GM18951 (cell line): Measurements from ENCODE around the gene FAM3A.

Experiments used
- POLR2A ChIP-seq: IDR thresholded peaks from 4 replicates; pipeline ENCODE4 v1.6.1; 2011; ENCODE audit warnings: mild to moderate bottlenecking; ENCODE audit not compliant: insufficient read length, insufficient read depth; ENCODE audit errors: extremely low read depth
- in situ Hi-C: fragments of 300-500 bp; cut with MboI; formaldehyde crosslinking; loops from one replicate; pipeline ENCODE4 v1.12.0; 2022; ENCODE audit warnings: low sequenced_read_pairs, mixed read lengths, inconsistent platforms; ENCODE audit not compliant: unreplicated experiment

FAM3A gene

GRCh38 chrX:154525606-154526490, 9.8 kb upstream of the FAM3A start:
- TF ChIP-seq POLR2A, result no peak
- in situ Hi-C loops, result loop anchor here (25.0 kb wide), 2 partner anchors 514 to 1564 kb away; partner anchors contain the start of gene IRAK1

DNA sequence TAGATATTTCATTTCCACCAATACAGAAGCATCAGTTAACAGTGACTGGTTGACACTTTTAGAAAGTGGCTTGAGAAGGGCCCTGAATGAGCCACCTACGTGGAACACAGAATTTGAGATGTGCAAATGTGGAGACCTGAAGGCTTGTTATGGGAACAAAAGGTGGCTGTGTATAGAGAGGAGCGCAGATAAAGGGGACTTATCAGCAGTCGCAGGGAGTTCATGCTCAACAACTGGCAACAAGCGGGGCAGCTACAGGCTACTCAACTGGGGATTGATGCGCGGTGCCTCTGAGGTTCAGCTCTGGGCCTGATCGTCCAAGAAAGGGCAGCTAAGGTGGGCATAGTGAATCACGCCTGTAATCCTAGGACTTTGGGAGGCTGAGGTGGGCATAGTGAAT, 3.4 kb upstream of the FAM3A start:
- in situ Hi-C loops, result no loop called here

GRCh38 chrX:154517101-154517781, 1.2 kb upstream of the FAM3A start:
- TF ChIP-seq POLR2A, result no peak
- in situ Hi-C loops, result no loop called here

More for the DNA sequence above, 3.4 kb upstream of the FAM3A start:
- TF ChIP-seq POLR2A, result no peak

DNA sequence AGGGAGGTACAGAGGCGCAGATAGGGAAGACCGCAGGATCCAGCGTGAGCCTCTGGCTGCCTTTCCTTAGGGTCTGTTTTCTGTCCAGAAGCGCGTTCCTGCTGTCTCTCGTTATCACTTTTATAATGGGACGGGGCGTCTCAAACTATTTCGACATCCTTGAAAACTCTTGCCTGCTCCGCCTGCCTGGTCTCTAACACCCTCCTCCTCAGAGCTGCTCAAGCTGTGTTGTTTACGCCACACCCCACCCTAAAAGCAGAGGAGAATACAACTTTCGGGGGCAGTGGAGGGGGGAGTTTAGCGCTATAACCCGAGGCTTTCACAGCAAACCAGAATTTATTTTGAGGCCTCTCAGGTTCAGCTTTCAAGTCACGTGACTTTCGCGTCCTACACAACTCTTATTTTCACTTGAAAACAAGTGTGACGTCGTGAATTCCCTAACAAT, 646 bp upstream of the FAM3A start:
- in situ Hi-C loops, result no loop called here
- no peak for TF ChIP-seq POLR2A

GRCh38 chrX:154515090-154515965, 704 bp downstream of the FAM3A start:
- no peak for TF ChIP-seq POLR2A
- in situ Hi-C loops, result no loop called here

- no peak for TF ChIP-seq POLR2A
- in situ Hi-C loops, result no loop called here
Observed at GRCh38 chrX:154513716-154514115, 2.3 kb downstream of the FAM3A start.

DNA sequence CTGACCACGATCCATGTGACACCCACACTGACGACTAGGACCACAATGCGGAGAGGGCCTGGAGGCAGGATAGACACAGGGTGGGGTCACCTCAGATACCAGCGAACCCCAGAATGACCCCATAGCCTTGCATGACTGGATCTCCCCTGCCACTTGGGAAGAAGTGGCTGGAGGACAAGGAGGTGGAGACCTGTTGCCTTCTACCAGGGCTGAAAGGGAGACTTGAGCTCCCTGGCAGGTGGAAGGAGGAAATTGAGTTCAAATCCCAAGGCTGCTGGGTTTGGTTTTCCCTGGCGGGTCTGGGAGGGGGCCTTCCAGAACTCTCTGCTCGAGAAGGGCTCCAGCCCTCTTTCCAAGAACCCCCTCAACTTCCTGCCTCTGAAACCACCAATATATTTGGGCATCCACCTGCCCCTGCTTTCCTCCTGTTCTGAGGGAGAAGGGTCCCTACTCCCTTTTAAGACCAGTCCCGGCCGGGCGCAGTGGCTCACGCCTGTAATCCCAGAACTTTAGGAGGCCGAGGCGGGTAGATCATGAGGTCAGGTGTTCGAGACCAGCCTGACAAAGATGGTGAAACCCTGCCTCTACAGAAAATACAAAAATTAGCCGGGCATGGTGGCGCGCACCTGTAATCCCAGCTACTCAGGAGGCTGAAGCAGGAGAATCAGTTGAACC, 3.0 kb downstream of the FAM3A start:
- no peak for TF ChIP-seq POLR2A
- in situ Hi-C loops, result no loop called here

DNA sequence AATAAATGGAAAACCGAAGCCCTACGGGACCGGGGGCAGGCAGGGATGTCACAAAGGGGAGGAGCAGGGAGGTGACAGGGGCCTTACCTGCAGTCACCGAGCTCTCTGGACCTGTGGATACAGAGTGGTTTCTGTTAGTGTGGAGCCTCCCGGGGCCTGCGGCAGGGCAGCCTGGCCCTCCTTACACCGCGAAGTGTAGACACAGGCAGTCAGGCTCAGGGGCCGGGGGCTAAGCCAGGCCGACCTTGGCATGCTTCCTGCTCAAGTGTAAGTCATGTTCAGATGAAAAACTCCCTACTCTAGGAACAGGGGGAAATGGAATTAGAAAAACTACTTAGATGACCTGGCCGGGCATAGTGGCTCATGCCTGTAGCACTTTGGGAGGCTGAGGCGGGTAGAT, 4.3 kb downstream of the FAM3A start:
- in situ Hi-C loops, result no loop called here
- TF ChIP-seq POLR2A, result no peak

GRCh38 chrX:154509455-154509854, 6.6 kb downstream of the FAM3A start:
- in situ Hi-C loops, result no loop called here
- no peak for TF ChIP-seq POLR2A

DNA sequence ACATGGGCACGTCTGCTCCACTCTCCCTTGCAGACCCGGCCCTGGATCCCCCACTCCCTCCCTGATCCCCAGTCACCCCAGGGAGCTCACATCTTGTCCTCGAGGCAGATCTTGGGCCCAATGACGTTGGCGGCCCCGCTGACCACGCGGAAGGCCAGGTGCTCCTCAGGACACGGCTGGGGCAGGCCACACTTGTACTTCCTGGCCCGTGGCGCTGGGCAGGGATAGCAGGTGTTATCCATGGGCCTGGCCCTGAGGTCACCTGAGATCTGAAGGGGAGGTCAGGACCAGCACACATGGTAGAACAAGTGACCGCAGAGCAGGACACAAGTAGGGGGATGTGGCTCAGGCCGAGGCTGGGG, 7.7 kb downstream of the FAM3A start:
- in situ Hi-C loops, result no loop called here
- no peak for TF ChIP-seq POLR2A

- in situ Hi-C loops, result no loop called here
- no peak for TF ChIP-seq POLR2A
Observed at GRCh38 chrX:154507673-154508383, 8.2 kb downstream of the FAM3A start.
